Parathyroid adenoma (tissue), 2 donors: Measurements from ENCODE around the gene KIRREL2.
"Not testable (repeated sequence)": the region's sequence is repeated elsewhere in the genome, so short reads cannot be mapped to it uniquely, and the experiment has no call there.

Source experiments
- H2AFZ ChIP-seq: fragments of 300-600 bp; sonication (generic); one replicate; pipeline ENCODE4 v1.7.0; 2017; ENCODE audit warnings: antibody characterized with exemption, mild to moderate bottlenecking
- H3K27ac ChIP-seq: fragments of 300-600 bp; sonication (generic); one replicate; pipeline ENCODE4 v1.7.0; 2017
- H3K27me3 ChIP-seq: fragments of 300-600 bp; sonication (generic); one replicate; pipeline ENCODE4 v1.7.0; 2017; ENCODE audit warnings: low read length; ENCODE audit not compliant: control insufficient read depth, insufficient read depth
- H3K36me3 ChIP-seq: fragments of 300-600 bp; sonication (generic); one replicate; pipeline ENCODE4 v1.7.0; 2017; ENCODE audit warnings: low read length; ENCODE audit not compliant: control insufficient read depth, insufficient read depth
- H3K4me1 ChIP-seq: fragments of 300-600 bp; sonication (generic); one replicate; pipeline ENCODE4 v1.7.0; 2017; ENCODE audit warnings: control low read depth
- H3K4me2 ChIP-seq: fragments of 300-600 bp; sonication (generic); one replicate; pipeline ENCODE4 v1.7.0; 2017; ENCODE audit warnings: low read length
- H3K4me3 ChIP-seq: fragments of 300-600 bp; sonication (generic); one replicate; pipeline ENCODE4 v1.7.0; 2017; ENCODE audit warnings: low read depth, low read length
- H3K79me2 ChIP-seq: fragments of 300-600 bp; sonication (generic); one replicate; pipeline ENCODE4 v1.7.0; 2017; ENCODE audit warnings: control low read depth
- H3K9ac ChIP-seq: fragments of 300-600 bp; sonication (generic); one replicate; pipeline ENCODE4 v1.7.0; 2017; ENCODE audit warnings: mild to moderate bottlenecking
- H3K9me3 ChIP-seq: fragments of 300-600 bp; sonication (generic); one replicate; pipeline ENCODE4 v1.7.0; 2017; ENCODE audit warnings: low read length; ENCODE audit not compliant: control insufficient read depth
- TF ChIP-seq, protein P1 (sequence below): fragments of 300-600 bp; sonication (generic); IDR thresholded peaks from one replicate; pipeline ENCODE4 v1.7.0; 2017; ENCODE audit warnings: antibody characterized with exemption, mild to moderate bottlenecking
- donor health status: primary hyperparathyroidism.

KIRREL2 gene

DNA sequence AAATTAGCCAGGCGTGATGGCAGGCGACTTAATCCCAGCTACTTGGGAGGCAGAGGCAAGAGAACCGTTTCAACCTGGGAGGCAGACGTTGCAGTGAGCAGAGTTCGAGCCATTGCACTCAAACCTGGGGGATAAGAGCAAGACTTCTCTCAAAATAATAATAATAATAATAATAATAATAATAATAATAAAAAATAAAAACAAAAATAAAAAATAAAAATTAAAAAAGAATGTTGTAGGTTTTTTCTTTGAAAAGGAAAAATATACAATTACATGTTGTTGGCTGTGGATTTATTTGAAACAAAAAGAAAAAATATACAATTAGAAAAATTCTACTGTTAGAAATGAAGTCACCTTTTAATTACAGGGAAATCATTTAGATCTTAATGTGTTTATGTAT, 32.6 kb upstream of the KIRREL2 start:
- Histone ChIP-seq H2AFZ (no peak overlapping the region), H3K4me3 (no peak overlapping the region), H3K9ac (no peak overlapping the region), H3K4me2 (no peak overlapping the region), H3K4me1 (no peaks in the 10 kb centered on the region), H3K36me3 (no peaks in the 10 kb centered on the region), H3K79me2 (no peaks in the 10 kb centered on the region), H3K27me3 (no peaks in the 10 kb centered on the region), H3K9me3 (no peaks in the 10 kb centered on the region), H3K27ac (no peak overlapping the region)
- TF ChIP-seq, protein P1, sequence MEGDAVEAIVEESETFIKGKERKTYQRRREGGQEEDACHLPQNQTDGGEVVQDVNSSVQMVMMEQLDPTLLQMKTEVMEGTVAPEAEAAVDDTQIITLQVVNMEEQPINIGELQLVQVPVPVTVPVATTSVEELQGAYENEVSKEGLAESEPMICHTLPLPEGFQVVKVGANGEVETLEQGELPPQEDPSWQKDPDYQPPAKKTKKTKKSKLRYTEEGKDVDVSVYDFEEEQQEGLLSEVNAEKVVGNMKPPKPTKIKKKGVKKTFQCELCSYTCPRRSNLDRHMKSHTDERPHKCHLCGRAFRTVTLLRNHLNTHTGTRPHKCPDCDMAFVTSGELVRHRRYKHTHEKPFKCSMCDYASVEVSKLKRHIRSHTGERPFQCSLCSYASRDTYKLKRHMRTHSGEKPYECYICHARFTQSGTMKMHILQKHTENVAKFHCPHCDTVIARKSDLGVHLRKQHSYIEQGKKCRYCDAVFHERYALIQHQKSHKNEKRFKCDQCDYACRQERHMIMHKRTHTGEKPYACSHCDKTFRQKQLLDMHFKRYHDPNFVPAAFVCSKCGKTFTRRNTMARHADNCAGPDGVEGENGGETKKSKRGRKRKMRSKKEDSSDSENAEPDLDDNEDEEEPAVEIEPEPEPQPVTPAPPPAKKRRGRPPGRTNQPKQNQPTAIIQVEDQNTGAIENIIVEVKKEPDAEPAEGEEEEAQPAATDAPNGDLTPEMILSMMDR, result no peak

DNA sequence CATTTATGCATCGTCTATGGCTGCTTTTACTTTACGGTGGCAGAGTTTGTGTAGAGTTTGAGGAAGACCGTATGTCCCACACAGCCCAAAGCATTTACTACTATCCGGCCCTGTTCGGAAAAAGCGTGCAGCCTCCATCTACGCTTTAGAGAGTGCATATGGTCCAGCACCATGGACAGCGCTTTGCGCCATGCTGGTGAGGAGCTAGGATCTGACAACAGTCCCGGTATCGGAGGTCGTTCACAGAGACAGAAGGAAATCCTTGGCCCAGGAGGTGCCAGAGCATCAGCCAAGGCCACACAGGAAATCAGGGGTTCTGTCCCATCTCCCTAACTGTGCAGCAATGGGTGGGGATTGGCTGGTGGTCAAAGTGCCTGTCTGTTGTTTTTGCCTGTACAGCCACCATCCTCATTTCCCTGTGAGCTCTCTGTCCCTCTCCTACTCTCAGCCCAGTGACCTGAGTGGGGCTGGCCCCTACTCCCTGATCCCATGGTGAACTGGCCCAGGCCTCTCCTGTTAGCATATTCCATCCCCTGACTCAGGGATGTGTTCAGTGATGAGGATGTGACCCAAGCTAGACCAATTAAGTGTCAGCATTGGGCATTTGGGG, 27.9 kb upstream of the KIRREL2 start:
- TF ChIP-seq, protein P1, result no peak

DNA sequence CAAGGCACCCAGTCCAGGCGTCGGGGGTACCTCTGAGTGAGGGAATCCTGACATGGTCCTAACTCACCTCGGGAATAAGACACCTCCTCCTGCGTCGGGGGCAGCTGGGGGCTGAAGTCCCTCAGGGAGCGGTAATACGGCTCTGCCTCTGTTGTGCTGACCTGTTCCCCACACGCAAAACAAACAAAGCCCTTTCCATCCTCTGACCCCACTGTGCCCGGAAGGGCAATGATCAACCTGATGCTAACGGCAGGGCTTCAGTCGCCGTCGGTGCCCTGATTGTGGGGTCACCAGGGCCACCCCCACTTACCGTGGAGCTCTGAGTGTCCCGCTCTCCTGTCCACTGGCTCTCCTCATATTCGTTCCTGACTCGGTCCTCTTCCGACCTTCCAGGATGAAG, 25.7 kb upstream of the KIRREL2 start:
- H3K4me1 ChIP-seq, result no peaks in the 10 kb centered on the region
- H3K27me3 ChIP-seq, result no peaks in the 10 kb centered on the region
- H3K4me3 ChIP-seq, result no peak overlapping the region
- no peak overlapping the region for H2AFZ ChIP-seq
- H3K9ac ChIP-seq, result no peak overlapping the region
- H3K9me3 ChIP-seq, result no peaks in the 10 kb centered on the region
- no peak overlapping the region for H3K4me2 ChIP-seq
- H3K27ac ChIP-seq, result no peak overlapping the region
- TF ChIP-seq, protein P1, result no peak
- H3K36me3 ChIP-seq, result no peaks in the 10 kb centered on the region
- H3K79me2 ChIP-seq, result no peaks in the 10 kb centered on the region

More for the DNA sequence above, 27.9 kb upstream of the KIRREL2 start:
- no peaks in the 10 kb centered on the region for H3K27me3 ChIP-seq
- no peak overlapping the region for H3K9ac ChIP-seq
- H3K36me3 ChIP-seq, result no peaks in the 10 kb centered on the region
- H3K9me3 ChIP-seq, result no peaks in the 10 kb centered on the region
- no peaks in the 10 kb centered on the region for H3K79me2 ChIP-seq
- H3K4me3 ChIP-seq, result no peak overlapping the region
- H2AFZ ChIP-seq, result no peak overlapping the region
- no peaks in the 10 kb centered on the region for H3K4me1 ChIP-seq
- no peak overlapping the region for H3K27ac ChIP-seq
- H3K4me2 ChIP-seq, result no peak overlapping the region

DNA sequence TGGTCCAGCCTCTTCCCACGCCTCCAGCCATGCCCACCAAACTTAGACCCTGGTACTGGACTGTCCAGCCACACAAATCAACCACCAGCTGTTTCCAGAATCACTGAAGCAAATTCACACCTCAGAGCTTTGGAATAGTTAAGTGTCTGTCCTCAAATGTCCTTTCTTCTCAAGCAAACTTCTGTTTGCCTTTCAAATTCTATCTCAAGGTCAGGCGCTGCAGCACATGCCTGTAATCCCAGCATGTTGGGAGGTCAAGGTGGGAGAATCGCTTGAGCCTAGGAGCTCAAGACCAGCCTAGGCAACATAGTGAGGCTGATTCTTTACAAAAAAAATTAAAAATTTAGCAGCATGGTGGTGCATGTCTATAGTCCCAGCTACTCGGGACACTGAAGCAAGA, 24.7 kb upstream of the KIRREL2 start:
- Histone ChIP-seq H2AFZ (no peak overlapping the region), H3K4me3 (no peak overlapping the region), H3K27ac (no peak overlapping the region), H3K4me1 (no peaks in the 10 kb centered on the region), H3K36me3 (no peaks in the 10 kb centered on the region), H3K9ac (no peak overlapping the region), H3K4me2 (no peak overlapping the region), H3K27me3 (no peaks in the 10 kb centered on the region), H3K79me2 (no peaks in the 10 kb centered on the region), H3K9me3 (no peaks in the 10 kb centered on the region)
- TF ChIP-seq, protein P1, result no peak

DNA sequence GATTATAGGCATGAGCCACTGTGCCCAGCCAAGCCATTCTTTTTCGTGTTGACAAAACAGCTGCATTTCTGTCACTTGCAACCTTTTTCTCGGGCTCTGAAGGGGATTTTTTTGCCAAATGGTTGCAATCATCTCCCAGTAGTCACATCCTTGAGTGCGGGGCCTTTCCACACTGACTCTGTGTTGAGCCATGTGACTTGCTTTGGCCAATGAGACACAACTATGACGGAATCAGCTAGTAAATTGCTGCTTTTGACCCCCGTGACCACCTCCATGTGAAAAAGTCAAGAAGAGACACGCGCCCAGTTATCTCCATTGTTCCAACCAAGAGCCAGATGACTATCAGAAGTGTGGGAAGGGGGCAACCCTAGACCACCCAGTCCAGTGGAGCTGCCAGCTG, 22.7 kb upstream of the KIRREL2 start:
- H3K27me3 ChIP-seq, result no peaks in the 10 kb centered on the region
- H3K27ac ChIP-seq, result no peak overlapping the region
- H3K4me2 ChIP-seq, result no peak overlapping the region
- H3K9me3 ChIP-seq, result no peaks in the 10 kb centered on the region
- TF ChIP-seq, protein P1, result no peak
- no peak overlapping the region for H3K4me3 ChIP-seq
- no peaks in the 10 kb centered on the region for H3K79me2 ChIP-seq
- H3K4me1 ChIP-seq, result no peaks in the 10 kb centered on the region
- no peaks in the 10 kb centered on the region for H3K36me3 ChIP-seq
- H3K9ac ChIP-seq, result no peak overlapping the region
- H2AFZ ChIP-seq, result no peak overlapping the region

DNA sequence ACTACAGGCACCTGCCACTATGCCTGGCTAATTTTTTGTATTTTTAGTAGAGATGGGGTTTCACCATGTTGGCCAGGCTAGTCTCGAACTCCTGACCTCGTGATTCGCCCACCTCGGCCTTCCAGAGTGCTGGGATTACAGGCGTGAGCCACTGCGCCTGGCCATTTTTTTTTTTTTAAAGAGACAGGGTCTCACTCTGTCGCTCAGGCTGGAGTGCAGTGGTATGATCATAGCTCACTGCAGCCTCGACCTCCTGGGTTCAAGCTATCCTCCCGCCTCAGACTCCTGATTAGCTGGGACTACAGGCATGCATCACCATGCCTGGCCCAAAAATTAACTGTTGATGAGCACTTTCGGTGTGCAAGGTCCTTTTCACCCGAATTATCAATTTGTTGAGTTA, 20.6 kb upstream of the KIRREL2 start:
- not testable (repeated sequence) for H3K4me3 ChIP-seq, H3K27me3 ChIP-seq, H3K79me2 ChIP-seq, H3K9me3 ChIP-seq, H3K4me1 ChIP-seq, H3K9ac ChIP-seq, H2AFZ ChIP-seq, H3K36me3 ChIP-seq, H3K4me2 ChIP-seq, H3K27ac ChIP-seq
